Endothelial cell of umbilical vein (primary cell): ENCODE results near the gene PTGER4. TPM values are rescaled to one million over a fixed set of nuclear protein-coding genes. Genes with fewer than 3 reads are reported as not detected.

Experiments
- BruUV-seq: library from RNA; stranded (reverse); fragments of 400-500 nt; replicated peaks from 2 replicates; lab custom pipeline; 2021; lab: Mats Ljungman, UMichigan
- CTCF ChIA-PET: fragments of 300-600, 350-600 bp; sonication (Branson Sonifier 250); formaldehyde crosslinking; loops from one replicate; lab custom pipeline; 2021; ENCODE audit warnings: antibody characterized with exemption, inconsistent platforms; lab: Charles Lee
- POLR2A ChIA-PET: fragments of 300-600, 350-600 bp; sonication (Branson Sonifier 250); formaldehyde crosslinking; loops from one replicate; lab custom pipeline; 2021; ENCODE audit warnings: antibody characterized with exemption, inconsistent platforms; lab: Charles Lee
- DNase-seq: peaks from one replicate; pipeline ENCODE4 v3.0.0-alpha.2; 2011; ENCODE audit warnings: low read depth, low spot score
- FAIRE-seq: peaks from 2 replicates; lab custom pipeline; 2011; peaks lifted over from hg19 to GRCh38; lab: Jason Lieb, UNC
- H2AFZ ChIP-seq: 2 replicates; pipeline ENCODE4 v1.6.0; 2012; ENCODE audit warnings: low read depth, low read length, control low read depth, inconsistent platforms
- H3K27ac ChIP-seq: 2 replicates; pipeline ENCODE4 v1.5.1; 2011; ENCODE audit warnings: low read depth, mild to moderate bottlenecking, control low read depth, low read length, moderate library complexity; ENCODE audit not compliant: insufficient read depth
- H3K27me3 ChIP-seq, 2 experiments: 2 replicates each; pipeline versions ENCODE4 v1.6.0 to v1.6.1; 2011; ENCODE audit warnings: low read length in 2 of 2, mixed read lengths in 1 of 2; ENCODE audit not compliant: control insufficient read depth in 2 of 2, insufficient read depth in 2 of 2
- H3K36me3 ChIP-seq, 2 experiments: 2 replicates in 1 of 2; 3 replicates in 1 of 2; pipeline ENCODE4 v1.5.1; 2011; ENCODE audit warnings: low read length in 2 of 2, mild to moderate bottlenecking in 1 of 2, moderate library complexity in 1 of 2; ENCODE audit not compliant: control insufficient read depth in 2 of 2, insufficient read depth in 2 of 2; ENCODE audit errors: extremely low read depth in 1 of 2
- H3K4me1 ChIP-seq: 3 replicates; pipeline ENCODE4 v1.5.1; 2011; ENCODE audit warnings: mild to moderate bottlenecking, low read length; ENCODE audit not compliant: control insufficient read depth, insufficient read depth; ENCODE audit errors: extremely low read depth
- H3K4me2 ChIP-seq: 2 replicates; pipeline ENCODE4 v1.6.1; 2011; ENCODE audit warnings: low read length, control low read depth, mixed read lengths; ENCODE audit not compliant: insufficient read depth
- H3K4me3 ChIP-seq, 3 experiments: fragments of 200-600 bp in 1 of 3; sonication (generic), shearing (Covaris generic) in 1 of 3; replicated peaks in 1 of 3; 2 replicates each; pipeline ENCODE4 v1.5.1; 2011 to 2016; ENCODE audit warnings: control low read depth in 3 of 3, low read length in 3 of 3, mild to moderate bottlenecking in 2 of 3, inconsistent platforms in 1 of 3, low read depth in 1 of 3, moderate library complexity in 1 of 3; ENCODE audit not compliant: insufficient read depth in 1 of 3
- H3K79me2 ChIP-seq: 2 replicates; pipeline ENCODE4 v1.6.0; 2012; ENCODE audit warnings: low read length, inconsistent platforms; ENCODE audit not compliant: control insufficient read depth, insufficient read depth
- H3K9ac ChIP-seq: replicated peaks from 2 replicates; pipeline ENCODE3; 2011; ENCODE audit warnings: low read length, control low read depth; ENCODE audit not compliant: insufficient read depth; ENCODE audit errors: extremely low read depth
- H3K9me1 ChIP-seq: replicated peaks from 3 replicates; pipeline ENCODE4 v1.6.0; 2011; ENCODE audit warnings: mild to moderate bottlenecking, low read length; ENCODE audit not compliant: control insufficient read depth, insufficient read depth; ENCODE audit errors: extremely low read depth
- H3K9me3 ChIP-seq: replicated peaks from 2 replicates; pipeline ENCODE4 v1.5.1; 2012; ENCODE audit warnings: low read length, inconsistent platforms; ENCODE audit not compliant: control insufficient read depth, insufficient read depth
- H4K20me1 ChIP-seq: replicated peaks from 2 replicates; pipeline ENCODE3; 2011; ENCODE audit warnings: mild to moderate bottlenecking, low read length; ENCODE audit not compliant: control insufficient read depth, insufficient read depth; ENCODE audit errors: extremely low read depth
- EZH2 ChIP-seq: IDR thresholded peaks from 2 replicates; pipeline ENCODE4 v1.6.1; 2012; ENCODE audit warnings: borderline replicate concordance, low read depth, mild to moderate bottlenecking, moderate library complexity, low read length, inconsistent platforms; ENCODE audit not compliant: severe bottlenecking
- FOS ChIP-seq: IDR thresholded peaks from 2 replicates; pipeline ENCODE4 v1.6.1; 2011; ENCODE audit warnings: mild to moderate bottlenecking, low read length, moderate library complexity, borderline replicate concordance; ENCODE audit not compliant: insufficient read depth
- GATA2 ChIP-seq: IDR thresholded peaks from 2 replicates; pipeline ENCODE4 v1.7.0; 2011; ENCODE audit warnings: low read depth, mild to moderate bottlenecking, moderate library complexity, mixed read lengths, low read length; ENCODE audit not compliant: insufficient read length, insufficient read depth
- JUN ChIP-seq: IDR thresholded peaks from 2 replicates; pipeline ENCODE4 v1.6.1; 2011; ENCODE audit warnings: borderline replicate concordance, low read depth; ENCODE audit not compliant: insufficient read length, insufficient read depth
- MYC ChIP-seq: IDR thresholded peaks from one replicate; pipeline ENCODE4 v1.6.1; 2011; ENCODE audit warnings: mild to moderate bottlenecking, low read depth, low read length
- POLR2A ChIP-seq: IDR thresholded peaks from 2 replicates; pipeline ENCODE4 v1.6.1; 2012; ENCODE audit warnings: low read depth, mild to moderate bottlenecking, control low read depth, low read length
- POLR2AphosphoS5 ChIP-seq: IDR thresholded peaks from 2 replicates; pipeline ENCODE4 v1.6.1; 2012; ENCODE audit warnings: low read depth, mild to moderate bottlenecking, control low read depth, low read length, moderate library complexity; ENCODE audit not compliant: insufficient read depth
- dilution Hi-C: fragments of 300-500 bp; cut with MboI; formaldehyde crosslinking; loops from one replicate; pipeline ENCODE4 v1.15.0; 2019; ENCODE audit warnings: low sequenced_read_pairs; ENCODE audit not compliant: extremely low pct_ligation_motif_present
- intact Hi-C: fragments of 100-400 bp; cut with micrococcal nuclease; formaldehyde crosslinking; loops from one replicate; pipeline ENCODE4 v1.10.0; 2022
- polyA plus RNA-seq, 4 experiments: library from polyadenylated mRNA; depleted of rRNA in 3 of 4; stranded (reverse) in 3 of 4; unstranded in 1 of 4; fragments of >200 nt; gene quantifications; 2 replicates each; pipeline versions ENCODE4 v1.2.1 to v1.2.3, GENCODE V29; 2011 to 2012; ENCODE audit warnings: missing spikeins in 1 of 4
- total RNA-seq: library from RNA; stranded (reverse); gene quantifications from 2 replicates; pipeline ENCODE4 v1.2.3, GENCODE V29; 2021
- TF ChIP-seq, protein P1 (sequence below): IDR thresholded peaks from 2 replicates; pipeline ENCODE4 v1.6.1; 2011; ENCODE audit not compliant: insufficient read depth, insufficient read length
- TF ChIP-seq, protein P2 (sequence below), 2 donors: IDR thresholded peaks; 1 replicate in 1 of 2; 2 replicates in 1 of 2; pipeline ENCODE4 v1.5.1; 2011; ENCODE audit warnings: low read length in 2 of 2, mild to moderate bottlenecking in 2 of 2, moderate library complexity in 2 of 2, control low read depth in 1 of 2, inconsistent platforms in 1 of 2, low read depth in 1 of 2; ENCODE audit not compliant: insufficient read depth in 1 of 2; ENCODE audit errors: extremely low read depth in 1 of 2

Gene PTGER4
- total and polyA plus RNA-seq, 2 donors (not counting 3 experiments of a cell fraction or from before 2014, with no cell fraction given) = 23.6 to 37.4 TPM

DNA sequence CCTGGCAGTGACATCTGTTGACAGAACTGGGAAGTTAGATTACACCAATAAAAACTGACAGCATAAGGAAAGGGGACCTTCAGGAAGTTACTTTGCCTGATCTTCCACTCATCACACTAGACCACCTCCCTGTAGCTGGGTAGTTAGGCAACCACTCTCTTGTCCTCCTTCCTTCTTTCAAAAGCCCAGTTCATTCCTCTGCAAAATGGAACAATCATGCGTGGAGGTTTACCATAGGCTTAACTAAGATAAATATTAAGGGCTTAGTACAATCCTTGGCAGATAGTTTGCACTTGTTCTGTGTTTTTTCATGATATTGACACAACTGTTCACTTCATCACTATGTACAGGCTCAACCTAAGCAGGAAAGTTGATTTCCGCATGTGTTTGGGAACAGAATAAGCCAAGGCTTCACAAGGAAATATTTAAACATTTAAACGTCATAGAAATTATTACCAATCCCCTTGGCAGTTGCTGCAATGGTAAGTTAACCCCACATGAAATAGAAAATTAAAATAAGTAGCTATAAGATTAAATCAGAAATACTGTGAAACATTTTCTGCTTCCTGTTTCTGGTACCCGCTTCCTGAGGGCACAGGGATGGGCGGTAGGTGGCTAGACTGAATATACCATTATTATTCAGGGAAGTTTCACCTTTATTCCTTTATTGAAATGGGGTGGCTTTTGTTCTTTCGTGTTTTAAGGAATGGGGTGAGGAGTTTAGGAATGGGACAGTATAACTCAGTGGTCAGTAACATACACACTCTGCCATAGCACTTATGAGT is 9.9 kb upstream of the PTGER4 start:
- ChIA-PET CTCF (interaction anchor here (1.0 kb wide), 1 partner anchor 90 kb away, joined by 3 read pairs; no protein-coding TSS in a partner anchor), POLR2A (interaction anchor here (0.7 kb wide), 1 partner anchor 115 kb away, joined by 3 read pairs; no protein-coding TSS in a partner anchor)
- H3K9me3 ChIP-seq = no peaks in the 10 kb centered on the region
- no peaks in the 10 kb centered on the region for H3K79me2 ChIP-seq
- intact Hi-C loops (no loop called here), dilution Hi-C loops (no loop called here)
- H3K36me3 ChIP-seq = no peaks in the 10 kb centered on the region
- H3K9ac ChIP-seq = no peak overlapping the region
- H3K27ac ChIP-seq = no peak overlapping the region
- BruUV-seq = no TSS peak
- no peak for FAIRE-seq
- H3K4me3 ChIP-seq = no peak overlapping the region
- no peak for DNase-seq
- no peaks in the 10 kb centered on the region for H3K4me1 ChIP-seq
- TF ChIP-seq POLR2AphosphoS5 (no peak), EZH2 (no peak), FOS (no peak), GATA2 (no peak), JUN (no peak), POLR2A (no peak), MYC (no peak)
- TF ChIP-seq, protein P1, sequence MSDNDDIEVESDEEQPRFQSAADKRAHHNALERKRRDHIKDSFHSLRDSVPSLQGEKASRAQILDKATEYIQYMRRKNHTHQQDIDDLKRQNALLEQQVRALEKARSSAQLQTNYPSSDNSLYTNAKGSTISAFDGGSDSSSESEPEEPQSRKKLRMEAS = no peak
- TF ChIP-seq, protein P2, sequence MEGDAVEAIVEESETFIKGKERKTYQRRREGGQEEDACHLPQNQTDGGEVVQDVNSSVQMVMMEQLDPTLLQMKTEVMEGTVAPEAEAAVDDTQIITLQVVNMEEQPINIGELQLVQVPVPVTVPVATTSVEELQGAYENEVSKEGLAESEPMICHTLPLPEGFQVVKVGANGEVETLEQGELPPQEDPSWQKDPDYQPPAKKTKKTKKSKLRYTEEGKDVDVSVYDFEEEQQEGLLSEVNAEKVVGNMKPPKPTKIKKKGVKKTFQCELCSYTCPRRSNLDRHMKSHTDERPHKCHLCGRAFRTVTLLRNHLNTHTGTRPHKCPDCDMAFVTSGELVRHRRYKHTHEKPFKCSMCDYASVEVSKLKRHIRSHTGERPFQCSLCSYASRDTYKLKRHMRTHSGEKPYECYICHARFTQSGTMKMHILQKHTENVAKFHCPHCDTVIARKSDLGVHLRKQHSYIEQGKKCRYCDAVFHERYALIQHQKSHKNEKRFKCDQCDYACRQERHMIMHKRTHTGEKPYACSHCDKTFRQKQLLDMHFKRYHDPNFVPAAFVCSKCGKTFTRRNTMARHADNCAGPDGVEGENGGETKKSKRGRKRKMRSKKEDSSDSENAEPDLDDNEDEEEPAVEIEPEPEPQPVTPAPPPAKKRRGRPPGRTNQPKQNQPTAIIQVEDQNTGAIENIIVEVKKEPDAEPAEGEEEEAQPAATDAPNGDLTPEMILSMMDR (IDR thresholded peaks at IDR 0.05; ENCODE audit: extremely low read depth in 1 of 2, insufficient read depth in 1 of 2, low read depth in 1 of 2, low read length in 2 of 2) = no peak
- H3K27me3 ChIP-seq = no peaks in the 10 kb centered on the region
- no peak overlapping the region for H3K4me2 ChIP-seq
- H2AFZ ChIP-seq = no peak overlapping the region
- H4K20me1 ChIP-seq = no peaks in the 10 kb centered on the region
- H3K9me1 ChIP-seq = no peaks in the 10 kb centered on the region
